ENCODE measurements around the gene CRYL1.
"Not testable (repeated sequence)": the region's sequence is repeated elsewhere in the genome, so short reads cannot be mapped to it uniquely, and the experiment has no call there.

Gene CRYL1

GRCh38 chr13:20451397-20451796 is 74.3 kb downstream of the CRYL1 start:
- no peak for DNase-seq (ENCODE audit: low read depth)

- no peak for DNase-seq (ENCODE audit: low read depth)
Observed at GRCh38 chr13:20448470-20448869, 77.2 kb downstream of the CRYL1 start.

GRCh38 chr13:20446900-20447299 is 78.8 kb downstream of the CRYL1 start:
- no peak for DNase-seq (ENCODE audit: low read depth)

GRCh38 chr13:20446405-20446804 is 79.3 kb downstream of the CRYL1 start:
- no peak for DNase-seq (ENCODE audit: low read depth)

GRCh38 chr13:20442798-20443381 is 82.8 kb downstream of the CRYL1 start:
- no peak for DNase-seq (ENCODE audit: low read depth)

GRCh38 chr13:20442375-20442774 is 83.3 kb downstream of the CRYL1 start:
- DNase-seq (ENCODE audit: low read depth) = no peak

GRCh38 chr13:20441879-20442278 is 83.8 kb downstream of the CRYL1 start:
- DNase-seq (ENCODE audit: low read depth) = no peak

GRCh38 chr13:20441056-20441455 is 84.6 kb downstream of the CRYL1 start:
- DNase-seq (ENCODE audit: low read depth) = no peak

- DNase-seq (ENCODE audit: low read depth) = no peak
Observed at GRCh38 chr13:20439261-20439660, 86.4 kb downstream of the CRYL1 start.

- DNase-seq (ENCODE audit: low read depth) = no peak
Observed at GRCh38 chr13:20438801-20439200, 86.9 kb downstream of the CRYL1 start.

GRCh38 chr13:20436505-20436904 is 89.2 kb downstream of the CRYL1 start:
- no peak for DNase-seq (ENCODE audit: low read depth)

GRCh38 chr13:20435616-20436368 is 89.9 kb downstream of the CRYL1 start:
- no peak for DNase-seq (ENCODE audit: low read depth)

- not testable (repeated sequence) for DNase-seq (ENCODE audit: low read depth)
Observed at GRCh38 chr13:20434210-20434609, 91.4 kb downstream of the CRYL1 start.

- DNase-seq (ENCODE audit: low read depth) = no peak
Observed at GRCh38 chr13:20431687-20432384, 93.8 kb downstream of the CRYL1 start.

- no peak for DNase-seq (ENCODE audit: low read depth)
Observed at GRCh38 chr13:20431080-20431479, 94.6 kb downstream of the CRYL1 start.

- DNase-seq (ENCODE audit: low read depth) = no peak
Observed at GRCh38 chr13:20430296-20430695, 95.4 kb downstream of the CRYL1 start.

GRCh38 chr13:20429682-20430081 is 96.0 kb downstream of the CRYL1 start:
- no peak for DNase-seq (ENCODE audit: low read depth)

- DNase-seq (ENCODE audit: low read depth) = no peak
Observed at GRCh38 chr13:20428666-20429644, 96.7 kb downstream of the CRYL1 start.

- no peak for DNase-seq (ENCODE audit: low read depth)
Observed at GRCh38 chr13:20426766-20427448, 98.8 kb downstream of the CRYL1 start.

GRCh38 chr13:20425819-20426219 is 99.8 kb downstream of the CRYL1 start:
- no peak for DNase-seq (ENCODE audit: low read depth)

- DNase-seq (ENCODE audit: low read depth) = no peak
Observed at GRCh38 chr13:20424949-20425348, 100.7 kb downstream of the CRYL1 start.

- no peak for DNase-seq (ENCODE audit: low read depth)
Observed at GRCh38 chr13:20424559-20424852, 101.2 kb downstream of the CRYL1 start.

Measured in stimulated activated CD8-positive, alpha-beta memory T cell treated with anti-CD3 and anti-CD28 coated beads, Interleukin-4, amount 100 ng/mL, for 24 hours (primary cell).